ENCODE measurements around the gene FIZ1.
A peak's percentile ranks its signal among the peaks of the same experiment; 100 is the strongest.
"Not testable (repeated sequence)": the region's sequence is repeated elsewhere in the genome, so short reads cannot be mapped to it uniquely, and the experiment has no call there.

FIZ1 gene

GRCh38 chr19:55590109-55590508 lies 9.2 kb downstream of the FIZ1 start:
- DNase-seq (ENCODE audit: insufficient read length) = no peak
- no peak for TF ChIP-seq TAF1 (IDR thresholded peaks at IDR 0.05; ENCODE audit: borderline replicate concordance, low read depth, low read length)
- TF ChIP-seq POLR2A (IDR thresholded peaks at IDR 0.05; ENCODE audit: low read depth, low read length) = no peak
- no peak for TF ChIP-seq POLR2AphosphoS5 (IDR thresholded peaks at IDR 0.05; ENCODE audit: low read depth, low read length)
- no peak for FAIRE-seq

DNA sequence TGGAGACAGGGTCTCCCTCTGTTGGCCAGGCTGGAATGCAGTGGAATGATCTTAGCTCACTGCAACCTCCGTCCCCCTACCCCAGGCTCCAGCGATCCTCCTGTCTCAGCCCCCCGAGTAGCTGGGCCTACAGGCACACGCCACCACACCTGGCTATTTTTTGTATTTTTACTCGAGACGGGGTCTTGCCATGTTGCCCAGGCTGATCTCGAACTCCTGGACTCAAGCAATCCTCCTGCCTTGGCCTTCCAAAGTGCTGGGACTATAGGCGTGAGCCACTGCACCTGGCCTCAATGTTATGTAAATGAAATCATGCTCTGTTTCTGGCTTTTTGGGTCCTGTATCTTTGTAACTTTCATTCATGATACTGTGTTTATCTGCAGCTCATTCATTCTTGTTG lies 10.6 kb downstream of the FIZ1 start:
- DNase-seq (ENCODE audit: insufficient read length) = no peak
- TF ChIP-seq TAF1 (IDR thresholded peaks at IDR 0.05; ENCODE audit: borderline replicate concordance, low read depth, low read length) = no peak
- TF ChIP-seq POLR2A (IDR thresholded peaks at IDR 0.05; ENCODE audit: low read depth, low read length) = no peak
- TF ChIP-seq POLR2AphosphoS5 (IDR thresholded peaks at IDR 0.05; ENCODE audit: low read depth, low read length) = no peak
- FAIRE-seq = no peak

DNA sequence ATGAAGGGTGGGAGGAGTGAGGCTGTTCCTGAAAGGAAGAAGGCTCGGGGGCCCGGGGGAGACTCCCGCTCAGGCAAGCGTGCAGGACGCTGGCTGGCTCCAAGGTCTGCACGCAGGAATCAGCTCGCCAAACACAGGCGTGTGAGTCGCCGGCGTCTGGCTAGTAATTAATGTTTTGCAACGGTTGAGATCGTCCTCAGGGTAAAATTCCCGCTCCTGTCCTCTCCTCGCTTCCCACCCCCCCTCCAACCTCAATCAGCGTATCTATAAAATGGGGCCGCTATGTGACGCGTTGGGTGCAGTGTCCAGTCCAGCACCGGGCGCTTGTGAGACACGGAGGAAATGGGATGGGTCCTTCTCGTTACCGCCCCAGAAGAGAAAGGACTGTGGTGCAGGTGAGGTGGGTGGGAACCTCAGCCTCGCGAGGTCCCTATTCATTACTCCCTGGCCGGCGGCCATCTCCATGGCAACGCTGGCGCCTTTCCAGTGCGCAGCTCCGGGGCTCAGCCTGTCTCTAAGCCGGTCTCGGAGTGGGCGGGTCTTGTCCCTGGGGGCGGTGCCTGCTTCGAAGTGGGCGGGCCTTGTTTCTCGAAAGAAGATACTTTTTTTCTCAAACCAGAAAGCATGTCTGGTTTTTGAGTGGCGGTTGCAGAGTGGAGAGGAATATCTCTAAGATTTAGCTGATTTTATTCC lies 12.2 kb downstream of the FIZ1 start:
- FAIRE-seq = peak; percentile 81
- DNase-seq (ENCODE audit: insufficient read length) = peak; percentile 92
- no peak for TF ChIP-seq TAF1 (IDR thresholded peaks at IDR 0.05; ENCODE audit: borderline replicate concordance, low read depth, low read length)

DNA sequence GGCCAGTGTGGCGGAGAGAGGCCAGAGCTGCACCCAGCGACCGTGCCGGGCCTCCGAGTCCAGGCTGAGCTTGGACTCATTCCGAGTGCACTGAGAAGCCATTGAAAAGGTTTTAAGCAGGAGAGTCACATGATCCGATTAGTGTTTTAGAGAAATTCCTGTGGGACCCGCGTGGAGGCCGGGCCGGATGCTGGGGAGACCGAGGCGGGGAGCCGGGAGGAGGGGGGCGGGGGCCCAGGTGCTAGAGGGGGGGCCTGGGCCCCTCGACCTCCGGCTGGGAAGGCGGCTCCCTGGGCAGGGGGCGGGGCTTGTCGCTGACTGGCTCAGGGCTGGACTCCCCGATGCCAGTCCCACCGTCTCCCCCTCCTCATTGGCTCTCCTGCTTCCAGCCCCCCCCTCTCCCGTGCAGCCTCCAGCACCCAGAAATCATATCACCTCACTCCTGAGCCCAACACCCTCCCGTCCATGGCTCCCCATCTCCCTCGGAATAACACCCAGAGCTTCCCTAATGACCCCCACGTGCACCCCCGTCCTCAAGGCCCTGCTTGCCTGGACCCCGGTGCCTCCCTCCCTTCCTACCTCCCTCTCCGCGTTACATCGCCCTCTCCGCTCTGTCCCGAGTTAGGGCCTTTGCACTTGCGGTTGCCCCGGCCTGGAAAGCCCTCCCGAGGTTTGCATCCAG lies 13.5 kb downstream of the FIZ1 start:
- no peak for FAIRE-seq
- TF ChIP-seq POLR2A (IDR thresholded peaks at IDR 0.05; ENCODE audit: low read depth, low read length) (no peak), POLR2AphosphoS5 (IDR thresholded peaks at IDR 0.05; ENCODE audit: low read depth, low read length) (no peak)
- no peak for DNase-seq (ENCODE audit: insufficient read length)

- TF ChIP-seq POLR2AphosphoS5 (IDR thresholded peaks at IDR 0.05; ENCODE audit: low read depth, low read length) (no peak), TAF1 (IDR thresholded peaks at IDR 0.05; ENCODE audit: borderline replicate concordance, low read depth, low read length) (no peak), POLR2A (IDR thresholded peaks at IDR 0.05; ENCODE audit: low read depth, low read length) (no peak)
- FAIRE-seq = no peak
- DNase-seq (ENCODE audit: insufficient read length) = no peak
Measured at GRCh38 chr19:55584871-55585270, 14.4 kb downstream of the FIZ1 start.

- not testable (repeated sequence) for FAIRE-seq; DNase-seq (ENCODE audit: insufficient read length)
Measured at GRCh38 chr19:55583897-55584296, 15.4 kb downstream of the FIZ1 start.

DNA sequence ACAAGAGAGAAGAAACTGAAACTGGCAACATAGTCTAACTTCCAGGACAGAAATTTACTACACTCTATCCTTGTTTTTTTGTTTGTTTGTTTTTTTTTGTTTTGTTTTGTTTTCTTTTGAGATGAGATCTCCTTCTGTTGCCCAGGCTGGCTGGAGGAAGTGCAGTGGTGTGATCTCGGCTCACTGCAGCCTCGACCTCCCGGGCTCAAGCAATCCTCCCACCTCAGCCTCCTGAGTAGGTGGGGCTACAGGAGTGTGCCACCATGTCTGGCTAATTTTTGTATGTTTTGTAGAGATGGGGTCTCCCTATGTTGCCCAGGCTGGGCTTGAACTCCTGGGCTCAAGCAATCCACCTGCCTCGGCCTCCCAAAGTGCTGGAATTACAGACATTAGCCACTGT lies 17.0 kb downstream of the FIZ1 start:
- not testable (repeated sequence) for FAIRE-seq; DNase-seq (ENCODE audit: insufficient read length)

GRCh38 chr19:55581823-55582223 lies 17.5 kb downstream of the FIZ1 start:
- no peak for FAIRE-seq
- no peak for TF ChIP-seq TAF1 (IDR thresholded peaks at IDR 0.05; ENCODE audit: borderline replicate concordance, low read depth, low read length)
- no peak for TF ChIP-seq POLR2A (IDR thresholded peaks at IDR 0.05; ENCODE audit: low read depth, low read length)
- no peak for DNase-seq (ENCODE audit: insufficient read length)

- no peak for TF ChIP-seq POLR2A (IDR thresholded peaks at IDR 0.05; ENCODE audit: low read depth, low read length)
- no peak for TF ChIP-seq POLR2AphosphoS5 (IDR thresholded peaks at IDR 0.05; ENCODE audit: low read depth, low read length)
- TF ChIP-seq TAF1 (IDR thresholded peaks at IDR 0.05; ENCODE audit: borderline replicate concordance, low read depth, low read length) = no peak
- DNase-seq (ENCODE audit: insufficient read length) (no peak), FAIRE-seq (no peak)
Measured at GRCh38 chr19:55581145-55581822, 18.0 kb downstream of the FIZ1 start.

GRCh38 chr19:55580628-55581144 lies 18.6 kb downstream of the FIZ1 start, which contains the start of gene ZNF579:
TSS of gene ZNF579 (minus strand) at chr19:55580848. CDS start at chr19:55579639, 1,209 bp downstream.
- FAIRE-seq (no peak), DNase-seq (ENCODE audit: insufficient read length) (peak; percentile 82)
- TF ChIP-seq POLR2A (IDR thresholded peaks at IDR 0.05; ENCODE audit: low read depth, low read length) (peak; percentile 58; the same call in 1 of the 2 replicates), POLR2AphosphoS5 (IDR thresholded peaks at IDR 0.05; ENCODE audit: low read depth, low read length) (peak; percentile 39; the same call in 1 of the 2 replicates), TAF1 (IDR thresholded peaks at IDR 0.05; ENCODE audit: borderline replicate concordance, low read depth, low read length) (no peak)

DNA sequence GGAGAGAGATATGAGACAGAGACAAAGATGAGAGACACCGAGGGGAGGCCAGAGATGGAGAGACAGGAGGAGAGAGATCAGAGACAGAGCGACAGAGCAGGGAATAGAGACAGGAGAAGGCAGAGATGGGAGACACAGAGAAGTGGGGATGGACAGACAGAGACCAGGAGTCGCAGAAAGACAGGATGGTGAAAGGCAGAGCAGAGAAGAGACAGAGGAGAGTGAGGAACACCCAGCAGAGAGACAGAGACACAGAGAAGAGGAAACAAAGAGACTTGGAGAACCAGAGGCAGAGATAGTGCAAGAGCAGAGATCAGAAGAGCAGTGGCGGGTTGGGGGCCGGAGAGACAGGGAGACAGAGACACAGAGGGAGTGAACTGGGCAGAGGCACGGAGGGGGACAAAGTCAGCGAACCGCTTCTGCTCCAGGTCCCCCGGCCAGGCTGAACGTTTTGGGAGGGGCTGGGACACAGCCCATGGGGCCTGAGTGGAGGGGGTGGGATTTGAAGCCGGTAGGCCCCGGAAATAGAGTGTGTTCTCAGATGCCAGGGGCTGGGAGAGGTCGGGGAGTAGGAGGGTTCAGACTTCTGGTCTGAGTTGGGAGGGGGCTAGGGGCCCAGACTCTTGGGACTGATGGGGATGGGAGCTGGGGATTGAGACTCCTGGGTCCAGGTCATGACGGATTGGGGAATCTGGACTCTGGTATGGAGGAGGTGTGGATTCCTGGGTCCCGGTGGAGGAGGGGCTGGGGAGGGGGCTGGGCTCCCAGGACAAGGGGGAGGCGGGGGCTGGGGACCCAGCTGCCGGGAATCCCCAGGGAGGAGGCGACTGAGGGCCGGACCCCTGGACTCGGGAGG lies 19.3 kb downstream of the FIZ1 start:
- DNase-seq (ENCODE audit: insufficient read length) (no peak), FAIRE-seq (no peak)
- no peak for TF ChIP-seq POLR2AphosphoS5 (IDR thresholded peaks at IDR 0.05; ENCODE audit: low read depth, low read length)
- no peak for TF ChIP-seq POLR2A (IDR thresholded peaks at IDR 0.05; ENCODE audit: low read depth, low read length)
- no peak for TF ChIP-seq TAF1 (IDR thresholded peaks at IDR 0.05; ENCODE audit: borderline replicate concordance, low read depth, low read length)
